Stimulated activated CD4-positive, alpha-beta T cell treated with anti-CD3 and anti-CD28 coated beads, Interleukin-12 subunit alpha, Interleukin-12 subunit beta, amount 100 ng/mL, for 4 hours (primary cell): Measurements from ENCODE around the gene MFSD12.

Source experiments
- DNase-seq: peaks from one replicate; pipeline ENCODE4 v3.0.0-alpha.2; 2020

Gene MFSD12

GRCh38 chr19:3557461-3558248 lies at the start of gene MFSD12:
TSS of gene MFSD12 (minus strand) at chr19:3557586. CDS start at chr19:3557403, 183 bp downstream.
- peak; percentile 96 for DNase-seq

- DNase-seq = peak; percentile 65
These were observed 49.4 kb upstream of the MFSD12 start, which contains the start of gene TBXA2R for GRCh38 chr19:3606690-3607289. TSS of gene TBXA2R (minus strand) at chr19:3606875. CDS start at chr19:3600634, 6,241 bp downstream.

GRCh38 chr19:3606174-3606689 lies 48.8 kb upstream of the MFSD12 start:
- DNase-seq = peak; percentile 20

- no peak for DNase-seq
These were observed 48.4 kb upstream of the MFSD12 start for GRCh38 chr19:3605770-3606169.

GRCh38 chr19:3605361-3605760 lies 48.0 kb upstream of the MFSD12 start:
- DNase-seq = no peak

- no peak for DNase-seq
These were observed 47.6 kb upstream of the MFSD12 start for GRCh38 chr19:3604987-3605343.

GRCh38 chr19:3604227-3604986 lies 47.0 kb upstream of the MFSD12 start:
- no peak for DNase-seq

- no peak for DNase-seq
These were observed 45.9 kb upstream of the MFSD12 start for GRCh38 chr19:3603121-3603811.

GRCh38 chr19:3601021-3601420 lies 43.6 kb upstream of the MFSD12 start:
- no peak for DNase-seq

- DNase-seq = no peak
These were observed 42.4 kb upstream of the MFSD12 start for GRCh38 chr19:3599776-3600187.

- no peak for DNase-seq
These were observed 38.2 kb upstream of the MFSD12 start for GRCh38 chr19:3595521-3596061.

- no peak for DNase-seq
These were observed 35.8 kb upstream of the MFSD12 start for GRCh38 chr19:3593156-3593555.

- no peak for DNase-seq
These were observed 34.7 kb upstream of the MFSD12 start for GRCh38 chr19:3591876-3592613.

GRCh38 chr19:3590991-3591659 lies 33.7 kb upstream of the MFSD12 start:
- DNase-seq = no peak

- no peak for DNase-seq
These were observed 32.6 kb upstream of the MFSD12 start for GRCh38 chr19:3589949-3590348.

GRCh38 chr19:3589439-3589838 lies 32.1 kb upstream of the MFSD12 start:
- no peak for DNase-seq

- no peak for DNase-seq
These were observed 29.4 kb upstream of the MFSD12 start for GRCh38 chr19:3586707-3587346.

- DNase-seq = peak; percentile 51
These were observed 28.8 kb upstream of the MFSD12 start for GRCh38 chr19:3586127-3586626.

GRCh38 chr19:3585301-3586126 lies 28.1 kb upstream of the MFSD12 start, which contains the start of gene GIPC3:
TSS of gene GIPC3 (plus strand) at chr19:3585478. CDS start at chr19:3585598, 120 bp downstream.
- DNase-seq = peak; percentile 17
